ENCODE measurements around the gene LGALS3. TPM values are rescaled to one million over a fixed set of nuclear protein-coding genes. Genes with fewer than 3 reads are reported as not detected.

LGALS3 gene
- total RNA-seq, 1 donor from 2014 or later = 17.1 TPM

DNA sequence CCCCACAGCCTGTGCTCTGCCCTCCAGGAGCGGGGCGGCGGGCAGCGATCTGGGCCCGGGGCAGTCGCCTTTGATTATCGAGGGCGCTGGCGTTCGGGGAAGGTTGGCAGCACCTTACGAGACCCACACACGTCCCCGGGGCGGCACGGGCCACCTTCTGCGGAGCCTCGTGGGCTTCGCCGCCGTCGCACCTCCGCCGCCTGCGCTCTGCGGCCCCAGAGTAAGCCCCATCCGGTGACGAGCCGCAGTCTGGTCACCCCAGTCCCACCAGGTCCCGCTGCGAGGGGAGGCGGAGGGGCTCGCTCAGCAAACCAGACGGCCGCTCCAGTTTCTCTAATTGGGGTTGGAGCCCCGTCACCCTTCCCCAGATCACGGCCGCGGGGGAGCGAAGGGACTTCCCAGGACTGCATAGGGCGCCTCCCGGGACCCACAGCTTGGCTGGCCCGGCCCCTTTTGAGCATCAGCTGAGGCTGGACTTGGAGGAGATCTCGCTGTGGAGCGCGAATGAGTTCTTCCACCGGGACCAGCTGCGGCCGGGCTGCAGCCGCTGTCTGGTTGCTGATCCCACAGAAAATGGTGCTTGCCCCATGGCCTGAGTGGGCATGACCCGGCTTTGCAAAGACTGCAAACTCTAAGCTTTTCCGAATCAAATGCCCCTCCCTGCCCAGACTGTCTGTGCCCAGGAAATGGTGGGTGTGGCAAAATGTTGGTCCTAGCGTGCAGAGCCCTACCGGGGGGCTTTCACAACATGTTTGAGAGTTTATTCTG lies 560 bp downstream of the LGALS3 start:
- H3K27ac Mint-ChIP-seq = no peak overlapping the region
- H3K9me3 Mint-ChIP-seq = no peaks in the 10 kb centered on the region
- TF ChIP-seq, protein P1, sequence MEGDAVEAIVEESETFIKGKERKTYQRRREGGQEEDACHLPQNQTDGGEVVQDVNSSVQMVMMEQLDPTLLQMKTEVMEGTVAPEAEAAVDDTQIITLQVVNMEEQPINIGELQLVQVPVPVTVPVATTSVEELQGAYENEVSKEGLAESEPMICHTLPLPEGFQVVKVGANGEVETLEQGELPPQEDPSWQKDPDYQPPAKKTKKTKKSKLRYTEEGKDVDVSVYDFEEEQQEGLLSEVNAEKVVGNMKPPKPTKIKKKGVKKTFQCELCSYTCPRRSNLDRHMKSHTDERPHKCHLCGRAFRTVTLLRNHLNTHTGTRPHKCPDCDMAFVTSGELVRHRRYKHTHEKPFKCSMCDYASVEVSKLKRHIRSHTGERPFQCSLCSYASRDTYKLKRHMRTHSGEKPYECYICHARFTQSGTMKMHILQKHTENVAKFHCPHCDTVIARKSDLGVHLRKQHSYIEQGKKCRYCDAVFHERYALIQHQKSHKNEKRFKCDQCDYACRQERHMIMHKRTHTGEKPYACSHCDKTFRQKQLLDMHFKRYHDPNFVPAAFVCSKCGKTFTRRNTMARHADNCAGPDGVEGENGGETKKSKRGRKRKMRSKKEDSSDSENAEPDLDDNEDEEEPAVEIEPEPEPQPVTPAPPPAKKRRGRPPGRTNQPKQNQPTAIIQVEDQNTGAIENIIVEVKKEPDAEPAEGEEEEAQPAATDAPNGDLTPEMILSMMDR (IDR thresholded peaks at IDR 0.05; ENCODE audit: unreplicated experiment) = no peak
- DNase-seq (ENCODE audit: low spot score in 2 of 2, unreplicated experiment in 2 of 2) = peak; percentile 25 to 56
- H3K27me3 Mint-ChIP-seq (ENCODE audit: low read depth) = peaks cover 29% of the 10 kb centered on the region
- H3K4me3 Mint-ChIP-seq = peak overlapping the region; percentile 66
- no peaks in the 10 kb centered on the region for H3K36me3 Mint-ChIP-seq
- H3K4me1 Mint-ChIP-seq = peaks cover 15% of the 10 kb centered on the region

DNA sequence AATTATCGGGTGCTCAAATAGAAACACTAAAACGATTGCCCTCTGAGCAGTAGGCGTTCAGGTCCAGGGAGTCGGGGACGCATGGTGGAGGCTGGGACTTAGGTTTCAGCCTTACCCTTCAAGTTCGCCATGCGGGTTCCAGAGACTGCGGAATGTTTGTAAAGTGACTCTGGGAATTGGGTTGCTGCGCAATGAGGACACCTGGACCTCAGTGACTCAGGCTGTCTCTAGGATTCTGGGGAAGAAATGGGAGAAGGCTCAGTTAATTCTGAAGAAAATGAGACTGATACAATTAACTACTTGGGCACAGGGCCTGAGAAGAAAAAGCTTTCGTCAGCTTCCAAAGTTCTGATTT lies 1.1 kb downstream of the LGALS3 start:
- no peaks in the 10 kb centered on the region for H3K9me3 Mint-ChIP-seq
- no peak for DNase-seq (ENCODE audit: low spot score in 2 of 2, unreplicated experiment in 2 of 2)
- TF ChIP-seq, protein P1 (IDR thresholded peaks at IDR 0.05; ENCODE audit: unreplicated experiment) = no peak
- no peak overlapping the region for H3K27ac Mint-ChIP-seq
- H3K36me3 Mint-ChIP-seq = no peaks in the 10 kb centered on the region
- peak overlapping the region; percentile 66 for H3K4me3 Mint-ChIP-seq
- peaks cover 12% of the 10 kb centered on the region for H3K4me1 Mint-ChIP-seq
- peaks cover 29% of the 10 kb centered on the region for H3K27me3 Mint-ChIP-seq (ENCODE audit: low read depth)

DNA sequence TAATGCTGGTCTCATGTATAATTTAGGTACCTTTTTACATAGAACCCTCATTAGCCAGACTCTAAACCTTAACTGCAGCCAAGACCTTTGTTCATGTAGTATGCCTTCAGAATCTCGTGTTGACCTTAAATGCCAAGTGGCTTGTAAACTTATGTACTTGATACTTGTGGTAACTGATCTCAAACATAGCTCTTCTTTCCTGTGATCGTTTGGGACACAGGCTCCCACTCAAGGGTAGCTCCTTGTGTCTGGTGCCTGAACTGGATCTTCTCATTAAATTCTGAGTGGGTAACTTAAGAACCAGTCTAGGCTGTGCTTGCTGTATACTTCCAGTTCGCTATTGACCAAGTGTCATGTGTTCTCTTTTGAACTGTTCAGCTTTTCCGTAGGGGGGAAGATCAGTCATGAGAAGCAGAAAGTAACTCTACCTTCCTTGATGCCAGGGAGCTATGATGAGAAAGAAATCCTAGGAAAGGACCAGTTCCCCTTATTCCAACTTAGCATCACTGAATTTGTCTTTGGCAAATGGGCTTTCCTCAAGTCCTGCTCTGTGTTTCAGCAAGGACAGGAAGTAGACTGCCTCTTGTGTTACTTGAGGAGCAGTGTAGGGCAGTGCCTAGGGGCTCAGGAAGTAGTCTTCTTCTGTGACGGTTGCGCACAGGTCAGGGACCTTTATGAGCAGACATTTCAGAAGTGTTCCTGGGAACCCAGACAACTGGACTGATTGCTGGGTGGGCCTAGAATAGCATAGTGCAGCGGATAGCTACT lies 2.5 kb downstream of the LGALS3 start:
- peaks cover 29% of the 10 kb centered on the region for H3K27me3 Mint-ChIP-seq (ENCODE audit: low read depth)
- H3K9me3 Mint-ChIP-seq = no peaks in the 10 kb centered on the region
- TF ChIP-seq, protein P1 (IDR thresholded peaks at IDR 0.05; ENCODE audit: unreplicated experiment) = no peak
- H3K4me1 Mint-ChIP-seq = peaks cover 12% of the 10 kb centered on the region
- no peak overlapping the region for H3K27ac Mint-ChIP-seq
- no peaks in the 10 kb centered on the region for H3K36me3 Mint-ChIP-seq
- DNase-seq (ENCODE audit: low spot score in 2 of 2, unreplicated experiment in 2 of 2) = no peak
- H3K4me3 Mint-ChIP-seq = no peak overlapping the region

DNA sequence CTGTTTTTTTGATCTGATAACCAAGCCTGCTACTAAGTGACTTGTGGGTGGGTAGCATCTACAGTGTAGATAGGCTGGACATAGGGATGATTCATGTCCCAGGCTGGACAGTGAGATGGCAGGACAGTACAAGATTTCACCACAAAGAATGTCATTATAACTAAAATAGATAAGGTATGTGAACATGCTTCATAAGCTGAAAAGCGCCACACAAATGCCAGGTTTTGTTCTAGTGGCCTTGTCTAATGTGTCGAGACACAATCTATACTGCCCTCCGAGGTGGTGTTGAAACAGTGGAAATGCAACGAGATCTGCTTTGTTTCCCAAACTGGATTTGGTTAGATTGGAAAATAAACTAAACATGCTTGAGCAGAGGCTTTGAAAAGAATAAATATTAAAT lies 4.4 kb downstream of the LGALS3 start:
- H3K27ac Mint-ChIP-seq = no peak overlapping the region
- H3K36me3 Mint-ChIP-seq = no peaks in the 10 kb centered on the region
- peaks cover 9% of the 10 kb centered on the region for H3K4me1 Mint-ChIP-seq
- H3K9me3 Mint-ChIP-seq = no peaks in the 10 kb centered on the region
- H3K4me3 Mint-ChIP-seq = no peak overlapping the region
- no peak for DNase-seq (ENCODE audit: low spot score in 2 of 2, unreplicated experiment in 2 of 2)
- H3K27me3 Mint-ChIP-seq (ENCODE audit: low read depth) = peaks cover 25% of the 10 kb centered on the region
- TF ChIP-seq, protein P1 (IDR thresholded peaks at IDR 0.05; ENCODE audit: unreplicated experiment) = no peak

DNA sequence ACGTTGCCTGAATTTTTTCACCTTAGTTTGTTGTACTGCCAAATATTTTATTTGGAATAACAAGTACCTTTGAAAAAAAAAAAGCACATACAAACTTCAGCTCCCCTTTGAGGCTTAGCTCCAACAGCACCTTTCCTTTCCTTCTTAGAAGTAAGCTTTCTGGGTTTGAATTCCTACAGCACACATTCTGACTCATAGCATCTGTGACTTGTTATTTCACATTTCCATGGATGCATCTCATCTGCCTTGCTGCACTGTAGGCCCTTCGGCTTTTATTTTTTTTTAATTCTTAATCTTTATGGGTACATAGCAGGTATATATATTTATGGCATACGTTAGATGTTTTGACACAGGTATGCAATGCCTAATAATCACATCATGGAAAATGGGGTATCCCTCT lies 7.2 kb downstream of the LGALS3 start:
- no peak overlapping the region for H3K4me3 Mint-ChIP-seq
- no peak for DNase-seq (ENCODE audit: low spot score in 2 of 2, unreplicated experiment in 2 of 2)
- peaks cover 14% of the 10 kb centered on the region for H3K36me3 Mint-ChIP-seq
- peaks cover 7% of the 10 kb centered on the region for H3K27me3 Mint-ChIP-seq (ENCODE audit: low read depth)
- TF ChIP-seq, protein P1 (IDR thresholded peaks at IDR 0.05; ENCODE audit: unreplicated experiment) = no peak
- peaks cover 5% of the 10 kb centered on the region for H3K4me1 Mint-ChIP-seq
- no peaks in the 10 kb centered on the region for H3K9me3 Mint-ChIP-seq
- no peak overlapping the region for H3K27ac Mint-ChIP-seq
